NCI-H2227 (cell line): ENCODE results near the gene DMAC1.

ENCODE experiments used
- DNase-seq: peaks from one replicate; lab custom pipeline; 2025; ENCODE audit not compliant: unreplicated experiment; lab: John Stamatoyannopoulos, UW

Gene DMAC1

GRCh38 chr9:7799234-7799943 lies at the start of gene DMAC1:
DMAC1 (minus strand) TSS chr9:7799778; CDS start chr9:7799734, 44 bp downstream.
- DNase-seq: peak; percentile 91

- DNase-seq: no peak
These were observed 49.8 kb upstream of the DMAC1 start for GRCh38 chr9:7849362-7849761.

- DNase-seq: no peak
These were observed 48.9 kb upstream of the DMAC1 start for GRCh38 chr9:7848498-7848897.

- no peak for DNase-seq
These were observed 44.7 kb upstream of the DMAC1 start for GRCh38 chr9:7844242-7844641.

GRCh38 chr9:7841831-7842230 lies 42.3 kb upstream of the DMAC1 start:
- no peak for DNase-seq

GRCh38 chr9:7834531-7834930 lies 35.0 kb upstream of the DMAC1 start:
- DNase-seq: no peak

- DNase-seq: no peak
These were observed 28.8 kb upstream of the DMAC1 start for GRCh38 chr9:7828334-7828733.

GRCh38 chr9:7827792-7828191 lies 28.2 kb upstream of the DMAC1 start:
- no peak for DNase-seq

GRCh38 chr9:7827056-7827455 lies 27.5 kb upstream of the DMAC1 start:
- DNase-seq: no peak

GRCh38 chr9:7823651-7824050 lies 24.1 kb upstream of the DMAC1 start:
- DNase-seq: no peak

- DNase-seq: no peak
These were observed 20.4 kb upstream of the DMAC1 start for GRCh38 chr9:7819984-7820383.

GRCh38 chr9:7816021-7816420 lies 16.4 kb upstream of the DMAC1 start:
- no peak for DNase-seq

- DNase-seq: no peak
These were observed 13.5 kb upstream of the DMAC1 start for GRCh38 chr9:7813030-7813429.

- no peak for DNase-seq
These were observed 12.1 kb upstream of the DMAC1 start for GRCh38 chr9:7811677-7812076.

GRCh38 chr9:7802666-7803065 lies 3.1 kb upstream of the DMAC1 start:
- no peak for DNase-seq

- DNase-seq: no peak
These were observed 337 bp upstream of the DMAC1 start for GRCh38 chr9:7799944-7800285.

GRCh38 chr9:7794196-7794595 lies 5.4 kb downstream of the DMAC1 start:
- DNase-seq: no peak

- DNase-seq: peak; percentile 38
These were observed 8.2 kb downstream of the DMAC1 start for GRCh38 chr9:7791394-7791793.

- DNase-seq: no peak
These were observed 8.8 kb downstream of the DMAC1 start for GRCh38 chr9:7790819-7791182.

- no peak for DNase-seq
These were observed 9.4 kb downstream of the DMAC1 start for GRCh38 chr9:7790022-7790818.

GRCh38 chr9:7788772-7789171 lies 10.8 kb downstream of the DMAC1 start:
- DNase-seq: no peak

GRCh38 chr9:7785813-7786212 lies 13.8 kb downstream of the DMAC1 start:
- no peak for DNase-seq

- DNase-seq: no peak
These were observed 15.1 kb downstream of the DMAC1 start for GRCh38 chr9:7784472-7784871.
